GM23338 (cell line): ENCODE data around the gene PRDM5. TPM values are rescaled to one million over a fixed set of nuclear protein-coding genes. Genes with fewer than 3 reads are reported as not detected.

Experiments used
- ATAC-seq: fragments of 200-7000 bp; cut with Tn5 transposase; 3 replicates; pipeline ENCODE4 v1.9.1; 2020
- DNase-seq: peaks from one replicate; pipeline ENCODE4 v3.0.0-alpha.2; 2015; ENCODE audit warnings: low spot score
- H2AFZ ChIP-seq: fragments of 200-600 bp; sonication (generic); 2 replicates; pipeline ENCODE4 v1.8.0; 2016; ENCODE audit warnings: antibody characterized with exemption, mild to moderate bottlenecking, moderate library complexity
- H3F3A ChIP-seq: fragments of 200-600 bp; sonication (generic); replicated peaks from 2 replicates; pipeline ENCODE4 v1.8.0; 2017; ENCODE audit warnings: antibody characterized with exemption, mixed run types, low read depth
- H3K27ac ChIP-seq: fragments of 200-600 bp; sonication (generic); 2 replicates; pipeline ENCODE4 v1.6.1; 2016; ENCODE audit warnings: low read depth
- H3K27me3 ChIP-seq: fragments of 200-600 bp; sonication (generic); 2 replicates; pipeline ENCODE4 v1.8.0; 2016; ENCODE audit warnings: mild to moderate bottlenecking, mixed run types, moderate library complexity; ENCODE audit not compliant: insufficient read depth
- H3K36me3 ChIP-seq: fragments of 200-600 bp; sonication (generic); 2 replicates; pipeline ENCODE4 v1.8.0; 2016; ENCODE audit warnings: mild to moderate bottlenecking; ENCODE audit not compliant: insufficient read depth
- H3K4me1 ChIP-seq: fragments of 200-600 bp; sonication (generic); 2 replicates; pipeline ENCODE4 v1.8.0; 2016; ENCODE audit warnings: mild to moderate bottlenecking, moderate library complexity; ENCODE audit not compliant: insufficient read depth
- H3K4me2 ChIP-seq: fragments of 200-600 bp; sonication (generic); 2 replicates; pipeline ENCODE4 v1.7.1; 2017; ENCODE audit warnings: mixed run types
- H3K4me3 ChIP-seq: fragments of 200-600 bp; sonication (generic); 2 replicates; pipeline ENCODE4 v1.6.1; 2016; ENCODE audit warnings: mixed run types
- H3K79me2 ChIP-seq: fragments of 200-600 bp; sonication (generic); replicated peaks from 2 replicates; pipeline ENCODE4 v1.8.0; 2017; ENCODE audit warnings: mild to moderate bottlenecking; ENCODE audit not compliant: insufficient read depth
- H3K9me2 ChIP-seq: fragments of 200-600 bp; sonication (generic); 2 replicates; pipeline ENCODE4 v1.8.0; 2017; ENCODE audit not compliant: insufficient read depth
- H4K20me1 ChIP-seq: fragments of 200-600 bp; sonication (generic); replicated peaks from 2 replicates; pipeline ENCODE4 v1.8.0; 2017; ENCODE audit warnings: mild to moderate bottlenecking; ENCODE audit not compliant: insufficient read depth
- H3K27ac Mint-ChIP-seq: 2 replicates; pipeline ENCODE4 v1.8.0; 2020; ENCODE audit warnings: inconsistent platforms, mild to moderate bottlenecking, moderate library complexity, mixed read lengths
- H3K27me3 Mint-ChIP-seq: 3 replicates; pipeline ENCODE4 v1.8.0; 2022; ENCODE audit warnings: low read depth, mild to moderate bottlenecking, moderate library complexity, mixed read lengths, inconsistent platforms; ENCODE audit not compliant: insufficient read depth, poor library complexity
- H3K36me3 Mint-ChIP-seq: 3 replicates; pipeline ENCODE4 v1.8.0; 2021; ENCODE audit warnings: low read depth, mild to moderate bottlenecking, inconsistent platforms, moderate library complexity, mixed read lengths
- H3K4me1 Mint-ChIP-seq: 3 replicates; pipeline ENCODE4 v1.8.0; 2020; ENCODE audit warnings: mild to moderate bottlenecking, inconsistent platforms, mixed read lengths
- H3K4me3 Mint-ChIP-seq: 3 replicates; pipeline ENCODE4 v1.8.0; 2021; ENCODE audit warnings: moderate library complexity, mild to moderate bottlenecking, inconsistent platforms, mixed read lengths
- H3K9me3 Mint-ChIP-seq: 3 replicates; pipeline ENCODE4 v1.8.0; 2020; ENCODE audit warnings: moderate library complexity, mild to moderate bottlenecking, inconsistent platforms, mixed read lengths
- CREB1 ChIP-seq: fragments of 250-450 bp; sonication (Bioruptor Pico); IDR thresholded peaks from 2 replicates; pipeline ENCODE4 v1.5.0; 2020; ENCODE audit warnings: low read depth, mild to moderate bottlenecking, moderate library complexity
- EZH2phosphoT487 ChIP-seq: fragments of 200-600 bp; sonication (generic); IDR thresholded peaks from one replicate; pipeline ENCODE4 v1.8.1; 2018; ENCODE audit warnings: antibody characterized with exemption; ENCODE audit not compliant: unreplicated experiment
- JUNB ChIP-seq: IDR thresholded peaks from one replicate; pipeline ENCODE4 v1.6.1; 2016; ENCODE audit warnings: antibody characterized with exemption; ENCODE audit not compliant: unreplicated experiment
- NANOG ChIP-seq: IDR thresholded peaks from 2 replicates; pipeline ENCODE4 v1.6.1; 2016; ENCODE audit warnings: antibody characterized with exemption, borderline replicate concordance
- STAT1 ChIP-seq: IDR thresholded peaks from one replicate; pipeline ENCODE4 v1.6.1; 2016; ENCODE audit warnings: antibody characterized with exemption; ENCODE audit not compliant: unreplicated experiment
- ZNF114 ChIP-seq: fragments of 250-450 bp; sonication (Bioruptor Pico); IDR thresholded peaks from 2 replicates; pipeline ENCODE4 v1.5.0; 2020; ENCODE audit warnings: mild to moderate bottlenecking, moderate library complexity
- ZNF331 ChIP-seq: fragments of 250-450 bp; sonication (Bioruptor Pico); IDR thresholded peaks from 2 replicates; pipeline ENCODE4 v1.5.0; 2020; ENCODE audit warnings: low read depth, mild to moderate bottlenecking, moderate library complexity
- ZNF462 ChIP-seq: fragments of 250-450 bp; sonication (Bioruptor Pico); IDR thresholded peaks from 2 replicates; pipeline ENCODE4 v1.5.0; 2020; ENCODE audit warnings: mild to moderate bottlenecking, moderate library complexity
- polyA plus RNA-seq: library from polyadenylated mRNA; unstranded; fragments of >200 nt; fragmentation: Nextera tagmentation; extraction: Ambion mirVana; gene quantifications from 2 replicates; pipeline ENCODE4 v1.2.1, GENCODE V29; 2016
- total RNA-seq: library from RNA; depleted of rRNA; stranded (reverse); fragments of >200 nt; shearing (Covaris generic); gene quantifications from 2 replicates; pipeline ENCODE4 v1.2.3, GENCODE V29; 2014
- TF ChIP-seq, protein P1 (sequence below): IDR thresholded peaks from 2 replicates; pipeline ENCODE4 v1.6.1; 2016; ENCODE audit warnings: antibody characterized with exemption
- TF ChIP-seq, protein P2 (sequence below): IDR thresholded peaks from one replicate; pipeline ENCODE4 v1.6.1; 2018; ENCODE audit warnings: antibody characterized with exemption; ENCODE audit not compliant: unreplicated experiment

The PRDM5 gene
- total and polyA plus RNA-seq, 2 experiments from 2014 or later: 11.2 to 40.4 TPM

DNA sequence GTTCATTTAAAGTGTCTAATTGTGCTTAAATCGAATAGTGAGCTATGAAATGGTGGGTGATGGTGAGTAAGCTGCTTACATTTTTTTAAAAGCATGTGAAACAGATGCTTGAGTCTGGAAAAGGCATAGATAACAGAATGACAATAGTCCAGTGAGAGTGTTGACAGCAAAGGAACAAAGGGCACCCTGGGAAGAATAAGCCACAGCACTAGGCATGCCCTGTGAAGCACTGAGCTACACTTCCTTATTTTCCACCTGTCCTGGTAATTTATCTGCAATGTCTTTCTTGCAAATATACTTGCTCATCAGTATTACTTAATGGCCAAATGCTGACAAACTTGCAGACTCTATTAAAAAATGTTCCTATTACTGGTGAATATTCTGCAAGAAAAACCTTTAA lies 168.7 kb downstream of the PRDM5 start (continued):
- no peak for TF ChIP-seq ZNF462 (CRISPR knock-in tag)
- no peak for TF ChIP-seq EZH2phosphoT487

- ATAC-seq (no peak), DNase-seq (no peak)
- H3K9me3 Mint-ChIP-seq: peaks cover 20% of the 10 kb centered on the region
- no peak overlapping the region for H3K4me3 ChIP-seq
- H3K27ac Mint-ChIP-seq: no peak overlapping the region
- no peaks in the 10 kb centered on the region for H3K79me2 ChIP-seq
- no peak overlapping the region for H2AFZ ChIP-seq
- no peak overlapping the region for H3K4me3 Mint-ChIP-seq
- no peaks in the 10 kb centered on the region for H4K20me1 ChIP-seq
- H3K4me1 Mint-ChIP-seq: peaks cover 6% of the 10 kb centered on the region; the same call in 2 of the 3 replicates
- no peak overlapping the region for H3K27ac ChIP-seq
- H3K27me3 ChIP-seq: no peaks in the 10 kb centered on the region
- H3K4me2 ChIP-seq: no peak overlapping the region
- H3K9me2 ChIP-seq: no peaks in the 10 kb centered on the region
- H3K27me3 Mint-ChIP-seq: no peaks in the 10 kb centered on the region
- peaks cover 6% of the 10 kb centered on the region for H3K36me3 ChIP-seq
- peaks cover 44% of the 10 kb centered on the region for H3K36me3 Mint-ChIP-seq
- no peaks in the 10 kb centered on the region for H3F3A ChIP-seq
- peaks cover 5% of the 10 kb centered on the region for H3K4me1 ChIP-seq
- no peak for TF ChIP-seq ZNF331 (CRISPR knock-in tag)
- no peak for TF ChIP-seq EZH2phosphoT487
- TF ChIP-seq, protein P1, sequence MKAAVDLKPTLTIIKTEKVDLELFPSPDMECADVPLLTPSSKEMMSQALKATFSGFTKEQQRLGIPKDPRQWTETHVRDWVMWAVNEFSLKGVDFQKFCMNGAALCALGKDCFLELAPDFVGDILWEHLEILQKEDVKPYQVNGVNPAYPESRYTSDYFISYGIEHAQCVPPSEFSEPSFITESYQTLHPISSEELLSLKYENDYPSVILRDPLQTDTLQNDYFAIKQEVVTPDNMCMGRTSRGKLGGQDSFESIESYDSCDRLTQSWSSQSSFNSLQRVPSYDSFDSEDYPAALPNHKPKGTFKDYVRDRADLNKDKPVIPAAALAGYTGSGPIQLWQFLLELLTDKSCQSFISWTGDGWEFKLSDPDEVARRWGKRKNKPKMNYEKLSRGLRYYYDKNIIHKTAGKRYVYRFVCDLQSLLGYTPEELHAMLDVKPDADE: no peak
- TF ChIP-seq, protein P2, sequence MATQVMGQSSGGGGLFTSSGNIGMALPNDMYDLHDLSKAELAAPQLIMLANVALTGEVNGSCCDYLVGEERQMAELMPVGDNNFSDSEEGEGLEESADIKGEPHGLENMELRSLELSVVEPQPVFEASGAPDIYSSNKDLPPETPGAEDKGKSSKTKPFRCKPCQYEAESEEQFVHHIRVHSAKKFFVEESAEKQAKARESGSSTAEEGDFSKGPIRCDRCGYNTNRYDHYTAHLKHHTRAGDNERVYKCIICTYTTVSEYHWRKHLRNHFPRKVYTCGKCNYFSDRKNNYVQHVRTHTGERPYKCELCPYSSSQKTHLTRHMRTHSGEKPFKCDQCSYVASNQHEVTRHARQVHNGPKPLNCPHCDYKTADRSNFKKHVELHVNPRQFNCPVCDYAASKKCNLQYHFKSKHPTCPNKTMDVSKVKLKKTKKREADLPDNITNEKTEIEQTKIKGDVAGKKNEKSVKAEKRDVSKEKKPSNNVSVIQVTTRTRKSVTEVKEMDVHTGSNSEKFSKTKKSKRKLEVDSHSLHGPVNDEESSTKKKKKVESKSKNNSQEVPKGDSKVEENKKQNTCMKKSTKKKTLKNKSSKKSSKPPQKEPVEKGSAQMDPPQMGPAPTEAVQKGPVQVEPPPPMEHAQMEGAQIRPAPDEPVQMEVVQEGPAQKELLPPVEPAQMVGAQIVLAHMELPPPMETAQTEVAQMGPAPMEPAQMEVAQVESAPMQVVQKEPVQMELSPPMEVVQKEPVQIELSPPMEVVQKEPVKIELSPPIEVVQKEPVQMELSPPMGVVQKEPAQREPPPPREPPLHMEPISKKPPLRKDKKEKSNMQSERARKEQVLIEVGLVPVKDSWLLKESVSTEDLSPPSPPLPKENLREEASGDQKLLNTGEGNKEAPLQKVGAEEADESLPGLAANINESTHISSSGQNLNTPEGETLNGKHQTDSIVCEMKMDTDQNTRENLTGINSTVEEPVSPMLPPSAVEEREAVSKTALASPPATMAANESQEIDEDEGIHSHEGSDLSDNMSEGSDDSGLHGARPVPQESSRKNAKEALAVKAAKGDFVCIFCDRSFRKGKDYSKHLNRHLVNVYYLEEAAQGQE: no peak
- no peak for TF ChIP-seq ZNF114 (CRISPR knock-in tag)
- no peak for TF ChIP-seq JUNB
- TF ChIP-seq NANOG: no peak
- no peak for TF ChIP-seq CREB1
- TF ChIP-seq STAT1: no peak
These were observed 172.4 kb downstream of the PRDM5 start for GRCh38 chr4:120750152-120750525.
